Lower leg skin (tissue), 3 donors: Measurements from ENCODE around the gene CARMIL3.

Experiments
- POLR2A ChIP-seq, 2 donors: fragments of 450-650 bp; IDR thresholded peaks; one replicate each; pipeline ENCODE4 v1.6.1; 2016 to 2017; ENCODE audit warnings: antibody characterized with exemption in 2 of 2, mild to moderate bottlenecking in 1 of 2, moderate library complexity in 1 of 2
- TF ChIP-seq, protein P1 (sequence below), 3 donors: fragments of 450-650 bp; IDR thresholded peaks; one replicate each; pipeline ENCODE4 v1.5.1; 2016; ENCODE audit warnings: antibody characterized with exemption in 3 of 3, mild to moderate bottlenecking in 3 of 3, moderate library complexity in 2 of 3

GRCh38 chr14:24057271-24057670 lies 5.5 kb downstream of the CARMIL3 start:
- TF ChIP-seq, protein P1, sequence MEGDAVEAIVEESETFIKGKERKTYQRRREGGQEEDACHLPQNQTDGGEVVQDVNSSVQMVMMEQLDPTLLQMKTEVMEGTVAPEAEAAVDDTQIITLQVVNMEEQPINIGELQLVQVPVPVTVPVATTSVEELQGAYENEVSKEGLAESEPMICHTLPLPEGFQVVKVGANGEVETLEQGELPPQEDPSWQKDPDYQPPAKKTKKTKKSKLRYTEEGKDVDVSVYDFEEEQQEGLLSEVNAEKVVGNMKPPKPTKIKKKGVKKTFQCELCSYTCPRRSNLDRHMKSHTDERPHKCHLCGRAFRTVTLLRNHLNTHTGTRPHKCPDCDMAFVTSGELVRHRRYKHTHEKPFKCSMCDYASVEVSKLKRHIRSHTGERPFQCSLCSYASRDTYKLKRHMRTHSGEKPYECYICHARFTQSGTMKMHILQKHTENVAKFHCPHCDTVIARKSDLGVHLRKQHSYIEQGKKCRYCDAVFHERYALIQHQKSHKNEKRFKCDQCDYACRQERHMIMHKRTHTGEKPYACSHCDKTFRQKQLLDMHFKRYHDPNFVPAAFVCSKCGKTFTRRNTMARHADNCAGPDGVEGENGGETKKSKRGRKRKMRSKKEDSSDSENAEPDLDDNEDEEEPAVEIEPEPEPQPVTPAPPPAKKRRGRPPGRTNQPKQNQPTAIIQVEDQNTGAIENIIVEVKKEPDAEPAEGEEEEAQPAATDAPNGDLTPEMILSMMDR (IDR thresholded peaks at IDR 0.05): no peak
- no peak for TF ChIP-seq POLR2A (IDR thresholded peaks at IDR 0.05)
